Right kidney (tissue), 1 donor: ENCODE measurements around the gene ATP9B.
"Not testable (repeated sequence)": the region's sequence is repeated elsewhere in the genome, so short reads cannot be mapped to it uniquely, and the experiment has no call there.

ENCODE experiments used
- DNase-seq: peaks from one replicate; pipeline ENCODE4 v3.0.0-alpha.2; 2016

ATP9B gene

GRCh38 chr18:79365701-79366100, 296.5 kb downstream of the ATP9B start:
- no peak for DNase-seq

GRCh38 chr18:79366177-79367094, 297.2 kb downstream of the ATP9B start:
- DNase-seq = no peak

GRCh38 chr18:79367480-79367879, 298.3 kb downstream of the ATP9B start:
- DNase-seq = no peak

- no peak for DNase-seq
Observed at GRCh38 chr18:79367989-79368388, 298.8 kb downstream of the ATP9B start.

- no peak for DNase-seq
Observed at GRCh38 chr18:79368681-79369080, 299.5 kb downstream of the ATP9B start.

- no peak for DNase-seq
Observed at GRCh38 chr18:79371561-79372121, 302.4 kb downstream of the ATP9B start.

GRCh38 chr18:79372461-79372860, 303.3 kb downstream of the ATP9B start:
- DNase-seq = no peak

GRCh38 chr18:79372991-79373390, 303.8 kb downstream of the ATP9B start:
- no peak for DNase-seq

- DNase-seq = no peak
Observed at GRCh38 chr18:79373736-79374135, 304.5 kb downstream of the ATP9B start.

GRCh38 chr18:79374408-79375171, 305.4 kb downstream of the ATP9B start:
- no peak for DNase-seq

- DNase-seq = no peak
Observed at GRCh38 chr18:79375441-79376154, 306.4 kb downstream of the ATP9B start.

- not testable (repeated sequence) for DNase-seq
Observed at GRCh38 chr18:79376661-79377060, 307.5 kb downstream of the ATP9B start.

- DNase-seq = no peak
Observed at GRCh38 chr18:79377187-79377891, 308.1 kb downstream of the ATP9B start.

- peak; percentile 74 for DNase-seq
Observed at GRCh38 chr18:79378536-79379250, 309.5 kb downstream of the ATP9B start.

- DNase-seq = no peak
Observed at GRCh38 chr18:79379251-79379905, 310.2 kb downstream of the ATP9B start.

- no peak for DNase-seq
Observed at GRCh38 chr18:79379931-79380815, 311.0 kb downstream of the ATP9B start.

- peak; percentile 46 for DNase-seq
Observed at GRCh38 chr18:79380816-79381806, 311.9 kb downstream of the ATP9B start.

GRCh38 chr18:79381811-79382311, 312.7 kb downstream of the ATP9B start:
- DNase-seq = no peak
